Measurements from ENCODE around the gene SNX20.

The SNX20 gene

GRCh38 chr16:50711862-50712559 lies 30.9 kb upstream of the SNX20 start:
- Histone ChIP-seq H3K27ac (peak overlapping the region in 1 of 2 donors; percentile 35), H3K4me3 (no peak overlapping the region)
- no peak for DNase-seq (ENCODE audit: low spot score)
- TF ChIP-seq CTCF (IDR thresholded peaks at IDR 0.05): no peak

- DNase-seq (ENCODE audit: low spot score): no peak
- TF ChIP-seq CTCF (IDR thresholded peaks at IDR 0.05): no peak
- Histone ChIP-seq H3K4me3 (no peak overlapping the region), H3K27ac (no peak overlapping the region)
Measured at GRCh38 chr16:50711040-50711439, 29.9 kb upstream of the SNX20 start.

GRCh38 chr16:50709980-50710379 lies 28.9 kb upstream of the SNX20 start:
- DNase-seq (ENCODE audit: low spot score): no peak
- no peak for TF ChIP-seq CTCF (IDR thresholded peaks at IDR 0.05)

GRCh38 chr16:50709061-50709684 lies 28.1 kb upstream of the SNX20 start:
- no peak for DNase-seq (ENCODE audit: low spot score)
- peak overlapping the region in 1 of 2 donors; percentile 27 for H3K27ac ChIP-seq
- no peak overlapping the region for H3K4me3 ChIP-seq
- no peak for TF ChIP-seq CTCF (IDR thresholded peaks at IDR 0.05)

More at GRCh38 chr16:50709980-50710379, 28.9 kb upstream of the SNX20 start:
- Histone ChIP-seq H3K27ac (no peak overlapping the region), H3K4me3 (no peak overlapping the region)

GRCh38 chr16:50708373-50709060 lies 27.4 kb upstream of the SNX20 start:
- TF ChIP-seq CTCF (IDR thresholded peaks at IDR 0.05): no peak
- Histone ChIP-seq H3K4me3 (no peak overlapping the region), H3K27ac (peak overlapping the region in 1 of 2 donors; percentile 27)
- no peak for DNase-seq (ENCODE audit: low spot score)

GRCh38 chr16:50706250-50706649 lies 25.1 kb upstream of the SNX20 start:
- Histone ChIP-seq H3K4me3 (no peak overlapping the region), H3K27ac (no peak overlapping the region)
- TF ChIP-seq CTCF (IDR thresholded peaks at IDR 0.05): no peak
- DNase-seq (ENCODE audit: low spot score): no peak
